Colon (tissue), 2 donors: Measurements from ENCODE around the gene PAX7.
"Not testable (repeated sequence)": the region's sequence is repeated elsewhere in the genome, so short reads cannot be mapped to it uniquely, and the experiment has no call there.

Experiments used
- FAIRE-seq: peaks from 2 replicates; lab custom pipeline; 2012; peaks lifted over from hg19 to GRCh38; lab: Jason Lieb, UNC
- donor health status: control.
- donor health status: control.

Gene PAX7

DNA sequence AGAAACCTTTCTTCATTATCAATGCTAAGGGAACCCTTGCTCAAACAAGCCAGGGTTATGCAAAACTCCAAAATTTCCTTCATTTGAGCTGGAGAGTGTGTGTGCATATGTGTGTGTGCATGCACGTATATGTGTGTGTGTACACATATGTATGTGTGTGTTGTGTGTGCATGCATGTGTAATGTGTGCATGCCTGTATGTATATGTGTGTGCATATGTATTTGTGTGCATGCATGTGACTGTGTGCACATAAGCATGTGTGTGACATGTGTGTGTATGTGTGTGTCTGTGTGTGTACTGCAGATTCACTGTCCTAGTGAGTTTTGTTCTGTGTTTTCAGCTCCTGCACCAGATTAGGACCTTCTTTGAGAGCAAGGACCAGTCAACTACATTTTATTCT lies 28.2 kb downstream of the PAX7 start:
- FAIRE-seq = no peak

GRCh38 chr1:18661404-18662285 lies 31.0 kb downstream of the PAX7 start:
- no peak for FAIRE-seq

- no peak for FAIRE-seq
These were observed 31.6 kb downstream of the PAX7 start for GRCh38 chr1:18662286-18662639.

DNA sequence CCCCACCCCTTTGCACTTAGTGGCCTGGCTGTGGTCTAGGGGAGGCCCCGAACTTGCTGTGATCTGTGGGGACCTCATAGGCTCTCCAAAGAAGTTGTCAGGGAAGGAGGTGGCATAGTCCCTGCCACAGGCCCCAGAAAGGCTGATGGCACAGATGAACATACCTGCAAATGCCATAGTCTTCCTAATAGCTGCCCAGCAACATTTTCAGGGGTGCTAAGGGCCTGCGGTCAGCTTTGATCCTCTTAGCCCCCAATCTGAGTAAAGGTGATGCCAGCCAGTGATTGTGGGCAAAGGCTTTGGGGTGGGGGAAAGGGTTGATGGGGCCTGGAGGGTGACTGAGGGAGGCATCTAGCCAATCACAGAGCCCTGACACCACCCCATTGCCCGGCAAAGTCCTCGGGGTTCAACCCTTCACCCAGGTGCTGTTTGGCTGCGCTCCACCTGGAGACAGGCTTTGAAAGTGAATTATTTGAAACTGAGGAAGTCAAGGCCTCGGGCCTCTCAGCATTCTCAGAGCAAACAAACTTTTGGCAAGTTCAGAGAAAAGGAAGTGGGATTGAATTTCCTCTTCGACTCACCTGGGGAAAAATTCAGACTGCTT lies 35.8 kb downstream of the PAX7 start:
- no peak for FAIRE-seq

DNA sequence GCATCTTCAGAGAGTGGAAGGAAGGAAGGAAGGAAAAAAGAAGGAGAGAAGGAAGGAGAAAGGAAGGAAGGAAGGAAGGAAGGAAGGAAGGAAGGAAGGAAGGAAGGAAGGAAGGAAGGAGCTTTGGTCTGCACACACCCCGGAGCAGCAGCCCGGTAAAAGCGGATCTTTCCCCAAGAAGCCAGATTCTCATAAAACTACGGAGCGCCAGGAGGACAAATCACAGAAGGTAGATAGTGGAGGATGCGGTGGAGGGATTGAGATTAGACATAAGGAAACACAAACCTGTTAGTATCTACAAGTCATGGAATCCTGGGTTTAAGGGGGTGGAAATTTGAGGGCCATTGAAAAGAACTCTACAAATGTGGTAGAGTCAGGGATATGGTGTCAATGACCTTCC lies 36.7 kb downstream of the PAX7 start:
- no peak for FAIRE-seq

DNA sequence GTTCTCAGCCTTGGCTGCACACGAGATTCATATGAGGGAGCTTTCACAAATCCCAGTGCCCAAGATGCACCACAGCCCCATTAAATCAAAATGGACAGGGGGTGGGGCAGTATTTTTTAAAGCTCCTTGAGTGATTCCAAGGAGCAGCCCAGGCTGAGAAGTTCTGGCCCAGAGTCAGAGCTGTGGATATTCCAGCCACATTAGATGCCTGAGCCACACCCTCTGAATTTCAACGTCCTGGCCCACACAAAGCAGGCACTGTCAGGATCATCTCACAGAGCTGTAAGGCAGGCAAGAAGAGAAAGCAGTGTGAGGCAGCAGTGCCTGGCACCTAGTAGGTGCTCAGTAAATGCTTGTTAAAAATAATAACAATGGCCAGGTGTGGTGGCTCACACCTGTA lies 37.4 kb downstream of the PAX7 start:
- FAIRE-seq = no peak

DNA sequence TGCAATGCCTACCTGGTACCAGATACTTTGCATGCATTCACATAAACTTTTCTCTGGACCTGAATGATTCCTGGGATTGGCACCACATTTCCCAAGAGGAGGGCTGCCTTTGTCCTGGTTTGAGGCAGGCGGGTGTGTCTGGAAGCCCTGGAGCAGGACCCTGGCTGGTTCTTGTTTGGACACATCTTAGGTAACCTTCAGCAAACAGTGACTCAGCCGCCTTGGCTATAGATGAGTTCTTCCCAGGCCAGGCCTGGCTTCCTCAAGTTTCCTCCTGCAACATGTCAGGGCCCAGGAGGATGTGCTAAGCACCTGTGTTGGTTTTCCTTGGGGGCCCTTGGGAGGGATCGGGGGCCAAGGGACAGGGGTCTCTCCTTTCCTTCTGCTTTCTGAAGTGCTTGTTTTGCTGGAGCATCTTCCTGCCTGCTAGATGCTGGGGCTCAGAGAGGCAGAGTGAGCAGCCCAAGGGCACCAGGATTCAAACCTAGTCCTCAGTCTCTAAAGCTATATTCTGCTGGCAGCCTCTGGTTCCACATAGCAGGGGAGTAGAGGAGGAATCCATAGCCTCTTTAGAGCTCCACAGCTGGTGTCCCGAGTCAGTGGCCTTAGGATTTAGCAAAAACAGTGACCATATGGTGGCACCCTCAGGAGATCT lies 38.2 kb downstream of the PAX7 start:
- no peak for FAIRE-seq

DNA sequence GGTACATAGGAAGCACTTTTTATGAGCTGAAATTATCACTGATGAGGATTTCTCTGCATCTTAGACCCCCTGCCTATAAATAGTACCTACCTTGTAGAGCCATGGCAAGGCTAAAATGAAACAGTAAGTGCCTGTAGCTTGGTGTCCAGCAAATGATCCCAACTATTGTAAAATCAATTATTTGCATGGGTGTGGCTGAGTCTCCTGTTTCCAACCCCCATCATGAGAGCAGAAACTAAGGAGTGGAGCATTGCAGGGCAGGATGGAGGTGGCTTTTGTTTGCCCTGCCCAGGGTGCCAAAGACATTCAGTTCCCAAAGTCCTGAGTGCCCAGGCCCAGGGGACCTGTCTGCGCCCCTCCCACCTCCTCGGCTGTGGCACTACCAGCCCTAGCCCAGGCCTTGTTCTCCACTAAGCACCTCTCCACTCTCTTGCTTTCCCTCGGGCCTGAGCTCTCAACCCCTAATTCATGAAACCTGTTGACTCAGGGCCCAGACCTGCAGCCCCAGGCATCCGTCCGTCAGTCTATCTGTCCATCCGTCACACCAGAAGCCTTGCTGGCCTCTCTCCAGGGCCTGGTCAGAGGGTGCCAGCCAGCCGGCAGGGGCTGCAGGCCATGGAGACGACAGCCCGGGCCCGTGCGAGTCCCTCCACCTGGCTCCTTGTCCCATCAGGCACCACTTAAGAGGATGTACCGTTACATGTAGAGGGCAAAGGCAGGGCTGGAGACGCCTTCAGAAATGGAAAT lies 39.6 kb downstream of the PAX7 start:
- no peak for FAIRE-seq

- no peak for FAIRE-seq
These were observed 40.2 kb downstream of the PAX7 start for GRCh38 chr1:18670868-18671225.

DNA sequence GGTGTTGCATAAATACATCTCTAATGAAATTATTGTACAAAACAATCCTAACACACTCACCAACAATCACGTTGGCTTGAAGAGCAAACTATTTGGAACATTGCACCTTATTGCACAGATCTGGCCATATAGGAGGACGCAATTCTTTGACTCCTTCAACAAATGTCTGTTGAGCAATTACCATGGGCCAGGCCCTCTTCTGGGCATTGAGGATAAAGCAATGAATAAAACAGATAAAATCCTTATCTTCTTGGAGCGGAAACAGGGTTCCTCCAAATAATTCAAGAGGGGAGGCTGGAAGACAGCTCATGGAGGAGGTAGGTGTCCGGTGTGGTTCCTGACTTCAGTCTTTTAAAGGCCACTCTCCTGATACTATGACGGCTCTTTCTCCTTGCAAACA lies 43.3 kb downstream of the PAX7 start:
- FAIRE-seq = no peak

DNA sequence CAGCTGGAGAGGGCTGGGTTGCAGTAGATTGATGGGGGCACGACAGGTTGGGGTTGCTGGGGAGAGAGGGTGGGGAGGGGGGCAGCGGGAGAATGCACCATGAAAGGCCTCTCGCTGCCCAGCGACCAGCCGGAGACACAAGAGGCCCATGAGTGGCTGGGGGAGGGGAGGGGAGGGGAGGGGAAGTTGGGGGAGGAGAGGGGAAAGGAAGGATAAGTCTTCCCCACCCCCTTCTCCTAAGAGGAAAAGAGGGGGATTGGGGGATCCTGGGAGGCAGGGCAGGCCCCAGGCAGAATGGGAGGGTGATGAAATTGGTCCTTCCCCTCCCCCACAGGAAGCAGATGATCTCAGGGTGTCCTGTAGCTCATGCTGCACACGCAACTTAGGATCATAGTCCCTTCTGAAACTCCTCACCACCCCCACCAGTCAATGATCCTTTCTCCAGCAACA lies 45.7 kb downstream of the PAX7 start:
- FAIRE-seq = no peak

DNA sequence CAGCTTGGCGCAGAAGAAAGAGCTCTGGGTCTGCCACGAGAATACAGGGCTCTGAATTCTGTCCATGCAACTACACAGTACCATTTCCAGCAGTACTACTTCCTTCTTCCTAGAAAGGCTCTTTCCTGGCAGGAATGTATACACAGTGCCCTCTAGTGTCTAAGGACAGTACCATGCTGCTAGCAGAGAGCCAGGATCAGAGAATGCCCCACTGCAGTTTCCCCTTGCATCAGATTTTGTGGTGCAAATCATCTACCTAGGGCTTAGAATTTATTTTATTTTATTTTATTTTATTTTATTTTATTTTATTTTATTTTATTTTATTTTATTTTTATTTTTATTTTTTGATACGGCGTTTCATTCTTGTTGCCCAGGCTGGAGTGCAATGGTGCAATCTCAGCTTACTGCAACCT lies 50.8 kb downstream of the PAX7 start:
- no peak for FAIRE-seq

DNA sequence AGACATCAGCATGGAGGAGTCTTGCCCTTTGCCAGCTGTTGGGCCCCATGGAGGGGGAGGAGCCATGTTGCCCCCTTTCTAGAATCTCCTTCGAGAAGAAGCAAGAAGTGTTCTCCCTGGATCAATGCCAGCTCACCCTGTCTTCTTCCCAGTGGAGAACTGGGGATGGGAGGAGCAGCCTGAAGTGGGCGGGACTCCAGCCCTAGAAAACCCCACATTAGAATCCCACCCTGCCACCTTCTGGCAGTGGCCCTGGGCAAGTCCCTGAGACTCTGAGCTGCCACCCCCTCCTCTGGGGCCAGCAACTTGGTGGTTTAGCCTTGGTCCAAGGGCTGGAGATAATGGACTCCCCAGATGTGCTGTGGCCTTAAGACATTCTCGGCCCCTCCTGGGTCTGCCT lies 51.7 kb downstream of the PAX7 start:
- no peak for FAIRE-seq

DNA sequence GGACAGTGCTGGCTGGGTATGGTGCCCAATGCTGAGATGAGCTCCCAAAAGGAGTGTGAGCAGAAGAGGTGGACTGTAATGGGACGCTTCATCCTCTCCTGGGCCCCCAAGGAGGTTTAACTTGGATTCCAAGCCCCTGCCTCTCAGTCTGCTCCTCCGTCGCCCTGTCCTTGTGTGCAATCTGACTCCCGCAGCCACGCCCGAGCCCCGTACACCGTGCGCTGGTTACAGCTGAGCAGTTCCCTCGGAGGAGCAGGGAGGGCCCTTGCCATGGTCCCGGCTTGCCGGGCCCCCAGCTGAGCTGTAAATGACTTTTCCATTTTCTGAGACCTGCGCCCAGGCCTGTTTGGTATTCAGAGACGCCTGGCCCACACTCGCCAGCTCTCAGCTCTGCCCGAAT lies 53.7 kb downstream of the PAX7 start:
- FAIRE-seq = no peak

GRCh38 chr1:18686540-18686939 lies 55.9 kb downstream of the PAX7 start:
- no peak for FAIRE-seq

- FAIRE-seq = no peak
These were observed 56.6 kb downstream of the PAX7 start for GRCh38 chr1:18687273-18687672.

DNA sequence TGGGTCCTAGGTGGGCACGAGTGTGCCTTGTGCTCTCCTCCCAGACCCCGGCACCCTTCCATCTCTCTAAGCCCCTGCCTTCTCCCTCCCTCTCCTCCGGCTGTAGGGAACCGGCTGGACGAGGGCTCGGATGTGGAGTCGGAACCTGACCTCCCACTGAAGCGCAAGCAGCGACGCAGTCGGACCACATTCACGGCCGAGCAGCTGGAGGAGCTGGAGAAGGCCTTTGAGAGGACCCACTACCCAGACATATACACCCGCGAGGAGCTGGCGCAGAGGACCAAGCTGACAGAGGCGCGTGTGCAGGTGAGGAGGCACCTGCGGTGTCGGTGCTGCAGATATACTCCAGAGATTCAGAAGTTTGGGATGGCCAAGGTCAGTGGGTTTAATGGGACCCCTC lies 61.0 kb downstream of the PAX7 start:
- no peak for FAIRE-seq

DNA sequence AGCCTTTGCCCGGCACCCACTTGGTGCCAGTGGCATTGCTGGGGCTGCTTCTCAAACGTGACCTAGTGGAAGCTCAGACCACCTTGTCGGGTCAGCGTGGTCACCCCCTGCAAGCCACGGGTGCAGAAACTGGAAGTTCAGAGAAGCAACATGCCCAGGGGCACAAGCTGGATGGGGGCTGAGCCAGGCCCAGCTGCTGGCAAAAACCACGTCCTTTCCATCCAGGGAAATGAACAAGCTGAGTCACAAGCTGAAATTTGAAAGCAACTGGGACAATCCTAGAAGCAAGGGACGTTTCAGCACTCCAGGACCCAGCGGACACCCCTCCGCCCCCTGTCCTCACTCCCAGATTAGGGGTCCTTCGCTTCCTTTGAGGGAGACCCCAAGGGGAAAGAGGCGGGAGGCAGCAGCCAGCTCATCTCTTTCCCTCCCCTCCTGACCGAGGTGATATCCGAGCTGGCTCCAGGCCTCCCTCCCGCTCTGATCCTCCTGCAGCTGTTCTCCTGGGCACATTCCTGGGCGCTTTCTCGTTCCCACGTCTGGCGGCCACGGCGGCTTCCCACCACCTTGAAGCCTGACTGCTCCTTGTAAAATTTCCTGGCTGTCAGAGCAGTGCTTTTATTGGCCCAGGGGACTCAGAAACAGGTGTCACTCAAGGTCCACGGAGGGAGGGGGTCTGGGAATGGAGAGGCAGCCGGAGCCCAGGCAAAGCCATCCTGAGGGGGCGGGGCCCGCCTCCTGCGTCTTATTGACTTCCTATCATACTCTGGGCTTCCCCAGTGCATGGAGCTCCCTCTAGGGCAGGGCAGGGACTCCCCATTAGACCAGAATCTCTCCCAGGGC lies 62.8 kb downstream of the PAX7 start:
- no peak for FAIRE-seq

- FAIRE-seq = not testable (repeated sequence)
These were observed 63.6 kb downstream of the PAX7 start for GRCh38 chr1:18694289-18694688.

DNA sequence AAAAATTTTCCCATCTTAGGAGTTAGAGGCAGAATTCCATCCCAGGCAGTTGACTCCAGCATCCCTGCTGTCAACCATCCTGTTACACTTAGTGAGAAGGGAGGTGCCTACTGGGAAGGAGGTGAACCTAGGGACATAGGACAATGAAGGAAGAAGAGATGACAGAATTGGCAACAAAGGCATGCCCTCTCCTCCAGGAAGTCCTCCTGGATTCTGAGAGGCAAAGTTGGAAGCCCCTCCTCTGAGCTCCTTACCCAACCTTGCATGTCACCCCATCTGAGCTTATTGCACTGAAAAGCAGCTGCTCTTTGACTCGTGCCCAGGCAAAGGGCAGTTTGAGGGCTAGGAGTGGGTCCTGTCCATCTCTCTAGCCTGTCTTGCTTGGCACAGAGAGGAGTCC lies 66.9 kb downstream of the PAX7 start:
- no peak for FAIRE-seq

DNA sequence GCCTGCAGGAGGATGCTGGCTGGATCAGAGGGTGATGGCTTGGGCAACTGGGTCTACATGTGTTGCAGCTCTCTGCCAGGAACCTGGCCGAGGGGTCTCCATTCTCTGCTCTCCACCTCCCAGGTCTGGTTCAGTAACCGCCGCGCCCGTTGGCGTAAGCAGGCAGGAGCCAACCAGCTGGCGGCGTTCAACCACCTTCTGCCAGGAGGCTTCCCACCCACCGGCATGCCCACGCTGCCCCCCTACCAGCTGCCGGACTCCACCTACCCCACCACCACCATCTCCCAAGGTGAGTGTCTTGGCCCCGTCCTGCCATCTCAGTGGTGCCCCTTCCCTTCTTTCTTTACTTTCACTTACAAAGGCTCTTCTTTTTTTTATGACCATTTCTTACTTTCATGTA lies 69.9 kb downstream of the PAX7 start:
- FAIRE-seq = no peak

DNA sequence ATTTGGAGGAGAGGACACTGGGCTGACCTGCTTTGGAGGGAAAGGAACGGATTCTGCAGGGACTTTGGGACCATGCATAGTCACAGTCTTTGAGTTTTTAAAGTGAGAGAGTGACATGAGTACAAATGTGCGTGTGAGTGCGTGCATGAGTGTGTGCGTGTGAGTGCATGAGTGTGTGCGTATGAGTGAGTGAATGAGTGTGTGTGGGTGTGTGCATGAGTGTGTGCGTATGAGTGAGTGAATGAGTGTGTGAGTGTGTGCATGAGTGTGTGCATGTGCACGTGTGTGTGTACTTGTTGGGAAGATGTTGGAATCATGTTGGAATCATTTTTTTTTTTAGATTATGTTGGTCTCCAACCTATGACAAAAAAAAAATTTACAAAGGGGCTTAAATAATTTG lies 70.5 kb downstream of the PAX7 start:
- FAIRE-seq = no peak
